ENCODE data around the gene DGLUCY.

GRCh38 chr14:91173221-91173670 lies 59.4 kb downstream of the DGLUCY start:
- TF ChIP-seq CTCF (IDR thresholded peaks at IDR 0.05; ENCODE audit: borderline replicate concordance, extremely low read depth, low read length, poor library complexity, severe bottlenecking) (peak; percentile 91), EZH2 (IDR thresholded peaks at IDR 0.05; ENCODE audit: borderline replicate concordance, low read depth, low read length, severe bottlenecking) (no peak)

All from DND-41 (cell line).